GM19238 (cell line): ENCODE data around the gene EAF1.
"Not testable (repeated sequence)": the region's sequence is repeated elsewhere in the genome, so short reads cannot be mapped to it uniquely, and the experiment has no call there.

Experiments used
- DNase-seq: peaks from one replicate; pipeline ENCODE4 v3.0.0; 2011; ENCODE audit warnings: low spot score; ENCODE audit not compliant: insufficient read length

The EAF1 gene

DNA sequence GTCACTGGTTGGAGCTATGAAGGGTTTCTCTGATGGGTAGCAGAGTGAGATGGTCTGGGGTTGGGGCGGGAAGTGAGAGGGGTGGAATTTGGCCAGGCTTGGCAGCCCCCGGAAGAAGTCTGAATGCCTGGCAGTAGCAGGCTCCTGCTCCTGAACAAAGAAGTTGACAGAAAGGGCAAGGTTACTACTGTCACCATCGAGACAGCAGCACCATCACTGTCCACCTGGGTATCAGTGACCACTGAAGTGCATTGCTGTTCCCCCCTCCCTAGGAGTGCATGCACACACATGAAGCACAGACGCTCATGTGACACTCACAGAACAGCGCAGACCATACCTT lies 51.2 kb downstream of the EAF1 start:
- no peak for DNase-seq

DNA sequence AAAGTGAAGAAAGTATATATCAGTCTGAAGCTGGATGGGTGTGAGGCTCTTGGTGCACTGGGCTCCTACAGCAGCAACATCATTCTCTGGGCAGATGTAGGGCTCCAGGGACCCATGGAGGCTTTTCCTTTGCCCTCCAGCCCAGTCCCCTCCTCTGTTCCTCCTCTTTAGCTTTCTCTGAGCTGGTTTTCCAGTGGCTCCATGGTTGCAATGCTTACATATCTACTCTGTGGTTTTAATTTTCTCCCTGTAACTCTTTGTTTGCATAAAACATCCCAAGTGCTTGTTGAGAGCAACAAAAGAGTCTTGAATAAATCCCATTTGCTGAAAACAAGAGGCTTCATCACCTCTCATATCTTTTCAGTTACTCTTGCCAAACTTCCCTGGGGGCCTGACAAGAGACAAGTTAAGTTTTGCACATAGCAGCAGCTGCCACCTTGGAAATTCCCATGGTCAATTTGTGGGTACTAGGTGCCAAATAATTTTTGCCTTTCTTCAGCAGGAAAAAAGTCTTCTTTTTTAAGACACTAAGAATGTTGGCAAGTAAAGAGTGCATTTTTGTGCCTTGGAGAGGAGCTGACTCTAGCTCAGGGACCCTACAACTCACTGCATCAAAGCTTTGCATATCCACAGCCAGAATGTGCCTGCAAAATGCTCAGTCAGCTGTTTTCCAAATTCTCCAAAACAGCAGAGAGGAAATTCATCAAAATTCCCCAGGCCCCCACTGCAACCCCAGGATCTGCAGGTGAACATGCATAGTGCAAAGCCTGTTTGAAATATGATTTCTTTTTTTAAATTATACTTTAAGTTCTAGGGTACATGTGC lies 52.2 kb downstream of the EAF1 start:
- DNase-seq = no peak

DNA sequence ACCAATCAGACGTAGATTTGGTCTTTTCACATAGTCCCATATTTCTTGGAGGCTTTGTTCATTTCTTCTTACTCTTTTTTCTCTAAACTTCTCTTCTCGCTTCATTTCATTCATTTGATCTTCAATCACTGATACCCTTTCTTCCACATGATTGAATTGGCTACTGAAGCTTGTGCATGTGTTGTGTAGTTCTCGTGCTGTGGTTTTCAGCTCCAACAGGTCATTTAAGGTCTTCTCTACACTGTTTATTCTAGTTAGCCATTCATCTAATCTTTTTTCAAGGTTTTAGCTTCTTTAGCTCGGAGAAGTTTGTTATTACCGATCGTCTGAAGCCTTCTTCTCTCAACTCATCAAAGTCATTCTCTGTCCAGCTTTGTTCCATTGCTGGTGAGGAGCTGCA lies 57.2 kb downstream of the EAF1 start:
- not testable (repeated sequence) for DNase-seq

DNA sequence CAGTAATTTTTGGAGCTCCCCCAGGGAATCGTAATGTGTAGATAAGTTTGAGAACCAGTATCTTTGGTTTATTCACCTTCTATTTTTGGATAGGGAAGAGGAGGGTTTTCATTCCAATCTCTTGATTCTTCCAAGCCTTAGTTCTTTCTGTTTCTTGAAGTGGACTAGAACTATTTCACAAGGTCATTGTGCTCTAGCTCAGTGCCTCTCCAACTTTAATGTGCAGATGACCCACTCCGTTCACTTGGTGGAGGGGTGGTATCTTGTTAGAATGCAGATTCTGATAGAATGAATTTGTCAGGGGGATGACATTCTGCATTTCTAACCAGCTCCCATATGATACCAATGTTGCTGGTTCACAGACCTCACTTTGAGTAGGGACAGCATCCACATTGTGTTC lies 58.6 kb downstream of the EAF1 start:
- no peak for DNase-seq

DNA sequence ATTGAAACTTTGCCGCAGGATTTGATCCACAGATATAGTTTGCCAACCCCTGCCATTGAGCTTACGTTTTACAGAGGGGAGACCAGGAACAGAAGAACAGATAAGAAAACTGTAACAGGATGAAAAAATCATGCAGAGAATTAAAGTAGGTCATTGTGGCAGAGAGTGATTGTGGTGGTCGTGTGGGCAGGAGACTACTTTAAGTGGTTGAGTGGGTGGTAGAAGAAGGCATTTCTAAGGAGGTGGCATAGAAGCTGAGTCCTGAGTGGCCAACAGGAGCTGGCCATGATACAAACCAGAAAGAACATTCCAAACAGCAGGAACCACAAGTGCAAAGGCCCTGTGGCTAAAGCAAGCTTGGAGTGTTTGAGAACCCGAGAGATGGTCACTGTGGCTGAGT lies 59.6 kb downstream of the EAF1 start:
- DNase-seq = no peak

DNA sequence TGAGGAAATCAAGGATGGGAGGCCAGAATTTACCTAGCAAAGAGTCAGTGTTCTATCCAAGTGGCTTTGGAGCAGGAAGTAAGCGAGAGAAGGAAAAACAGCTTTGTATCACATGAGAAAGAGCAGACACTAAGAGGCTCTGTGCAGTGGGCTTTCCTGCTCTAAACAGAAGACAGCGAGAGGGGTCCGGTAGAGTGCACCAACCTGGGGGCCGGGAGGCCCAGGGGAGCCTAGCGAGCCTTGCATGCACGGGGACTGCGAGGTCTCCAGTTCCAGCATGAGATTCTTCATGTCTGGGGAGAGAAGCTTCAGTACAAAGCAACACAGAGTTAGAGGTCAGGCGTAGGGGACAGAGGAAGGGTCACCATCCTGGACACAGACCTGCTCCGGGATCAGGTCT lies 60.6 kb downstream of the EAF1 start:
- no peak for DNase-seq

DNA sequence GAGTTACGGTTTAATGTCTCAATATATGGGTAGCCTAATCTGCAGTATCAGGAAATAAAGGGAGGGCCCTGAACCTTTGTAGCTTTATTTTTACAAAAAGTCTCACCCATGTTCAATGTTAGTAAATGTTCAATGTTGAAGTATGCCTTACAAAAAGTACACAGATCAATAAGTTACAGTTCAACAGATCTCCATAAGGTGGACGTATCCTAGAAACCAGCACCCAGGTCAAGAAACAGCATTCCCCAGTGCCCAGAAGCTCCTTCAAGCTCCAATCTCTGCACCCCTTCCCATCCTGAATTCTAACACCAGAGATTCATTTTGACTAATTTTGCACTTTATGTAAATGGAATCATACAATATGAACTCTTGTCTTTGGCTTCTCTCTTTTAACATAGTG lies 62.8 kb downstream of the EAF1 start:
- no peak for DNase-seq

DNA sequence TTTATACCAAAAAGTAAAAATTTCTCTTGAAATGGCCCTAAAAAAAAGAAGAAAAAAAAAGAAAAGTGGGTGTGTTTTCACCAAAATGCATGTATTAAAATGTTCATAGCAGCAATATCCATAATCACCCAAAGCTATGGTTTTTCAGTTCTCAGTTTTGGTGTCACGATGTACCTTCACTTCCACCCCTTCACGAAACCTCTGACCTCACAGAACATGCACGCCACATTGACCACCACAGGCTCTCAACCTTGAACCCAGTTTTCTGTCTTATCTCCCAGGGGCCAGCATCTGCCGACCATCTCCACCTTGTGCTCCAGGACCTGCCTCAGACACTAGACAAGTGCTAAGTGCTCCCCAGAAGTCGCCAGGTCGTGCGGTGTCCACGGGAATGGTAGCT lies 63.7 kb downstream of the EAF1 start:
- DNase-seq = no peak
